Testis (tissue), 3 donors: ENCODE data around the gene NRG2. TPM values are rescaled to one million over a fixed set of nuclear protein-coding genes. Genes with fewer than 3 reads are reported as not detected.
A peak's percentile ranks its signal among the peaks of the same experiment; 100 is the strongest.

Experiments
- DNase-seq: peaks from one replicate; pipeline ENCODE4 v3.0.0-alpha.2; 2019
- H3K27ac ChIP-seq, 2 donors: fragments of 200-600 bp; sonication (generic); one replicate each; pipeline ENCODE4 v1.5.1; 2019
- H3K27me3 ChIP-seq: fragments of 200-600 bp; sonication (generic); one replicate; pipeline ENCODE4 v1.5.1; 2019
- H3K36me3 ChIP-seq: fragments of 200-600 bp; sonication (generic); one replicate; pipeline ENCODE4 v1.5.1; 2017; ENCODE audit warnings: low read depth; ENCODE audit errors: missing control alignments
- H3K4me1 ChIP-seq: fragments of 200-600 bp; sonication (generic); one replicate; pipeline ENCODE4 v1.5.1; 2019
- H3K4me3 ChIP-seq, 2 donors: fragments of 200-600 bp; sonication (generic); one replicate each; pipeline ENCODE4 v1.5.1; 2017 to 2019
- H3K9me3 ChIP-seq: fragments of 200-600 bp; sonication (generic); one replicate; pipeline ENCODE4 v1.5.1; 2017
- POLR2A ChIP-seq: fragments of 450-650 bp; IDR thresholded peaks from one replicate; pipeline ENCODE4 v1.6.1; 2017; ENCODE audit warnings: antibody characterized with exemption, mild to moderate bottlenecking, moderate library complexity
- WGBS, 2 donors: methylation state at CpG; one replicate each; pipeline ENCODE4 v1.1.5; 2018; 5-methylcytosine and 5-hydroxymethylcytosine counted together
- intact Hi-C: fragments of 100-400 bp; cut with DNase I; formaldehyde crosslinking; loops from one replicate; pipeline ENCODE4 v1.15.1; 2023; ENCODE audit warnings: low total_unique reads
- polyA plus RNA-seq: library from polyadenylated mRNA; stranded (reverse); fragments of 350-450 nt; fragmentation: Illumina TruSeq; extraction: RNeasy Lipid Tissue Mini Kit (QIAGEN cat#74804); gene quantifications from one replicate; pipeline ENCODE4 v1.2.3, GENCODE V29; 2014; ENCODE audit warnings: low read depth, low replicate concordance; ENCODE audit not compliant: insufficient read depth
- total RNA-seq, 2 donors: library from RNA; depleted of rRNA; stranded (reverse); fragments of >200 nt; gene quantifications; one replicate each; pipeline ENCODE4 v1.2.3, GENCODE V29; 2016
- TF ChIP-seq, protein P1 (sequence below), 3 experiments: fragments of 450-650 bp in 2 of 3; fragments of 200-600 bp in 1 of 3; sonication (generic) in 1 of 3; IDR thresholded peaks; one replicate each; pipeline ENCODE4 v1.5.1; 2016 to 2019; ENCODE audit warnings: antibody characterized with exemption in 3 of 3, mild to moderate bottlenecking in 2 of 3, moderate library complexity in 1 of 3

The NRG2 gene
- total and polyA plus RNA-seq, 3 donors from 2014 or later = 4.8 to 23.2 (median 13.0) TPM

GRCh38 chr5:139982157-139982974 is 60.7 kb downstream of the NRG2 start:
- no peaks in the 10 kb centered on the region for H3K4me1 ChIP-seq
- DNase-seq = peak; percentile 80
- H3K27ac ChIP-seq = no peak overlapping the region
- no peaks in the 10 kb centered on the region for H3K9me3 ChIP-seq
- H3K36me3 ChIP-seq = no peaks in the 10 kb centered on the region
- TF ChIP-seq POLR2A = no peak
- TF ChIP-seq, protein P1, sequence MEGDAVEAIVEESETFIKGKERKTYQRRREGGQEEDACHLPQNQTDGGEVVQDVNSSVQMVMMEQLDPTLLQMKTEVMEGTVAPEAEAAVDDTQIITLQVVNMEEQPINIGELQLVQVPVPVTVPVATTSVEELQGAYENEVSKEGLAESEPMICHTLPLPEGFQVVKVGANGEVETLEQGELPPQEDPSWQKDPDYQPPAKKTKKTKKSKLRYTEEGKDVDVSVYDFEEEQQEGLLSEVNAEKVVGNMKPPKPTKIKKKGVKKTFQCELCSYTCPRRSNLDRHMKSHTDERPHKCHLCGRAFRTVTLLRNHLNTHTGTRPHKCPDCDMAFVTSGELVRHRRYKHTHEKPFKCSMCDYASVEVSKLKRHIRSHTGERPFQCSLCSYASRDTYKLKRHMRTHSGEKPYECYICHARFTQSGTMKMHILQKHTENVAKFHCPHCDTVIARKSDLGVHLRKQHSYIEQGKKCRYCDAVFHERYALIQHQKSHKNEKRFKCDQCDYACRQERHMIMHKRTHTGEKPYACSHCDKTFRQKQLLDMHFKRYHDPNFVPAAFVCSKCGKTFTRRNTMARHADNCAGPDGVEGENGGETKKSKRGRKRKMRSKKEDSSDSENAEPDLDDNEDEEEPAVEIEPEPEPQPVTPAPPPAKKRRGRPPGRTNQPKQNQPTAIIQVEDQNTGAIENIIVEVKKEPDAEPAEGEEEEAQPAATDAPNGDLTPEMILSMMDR (IDR thresholded peaks at IDR 0.05) = no peak
- WGBS, 2 donors = 69 to 73% methylated on average over 15 of the region's 15 CpGs
- H3K27me3 ChIP-seq = no peaks in the 10 kb centered on the region
- no peak overlapping the region for H3K4me3 ChIP-seq
- intact Hi-C loops = no loop called here

DNA sequence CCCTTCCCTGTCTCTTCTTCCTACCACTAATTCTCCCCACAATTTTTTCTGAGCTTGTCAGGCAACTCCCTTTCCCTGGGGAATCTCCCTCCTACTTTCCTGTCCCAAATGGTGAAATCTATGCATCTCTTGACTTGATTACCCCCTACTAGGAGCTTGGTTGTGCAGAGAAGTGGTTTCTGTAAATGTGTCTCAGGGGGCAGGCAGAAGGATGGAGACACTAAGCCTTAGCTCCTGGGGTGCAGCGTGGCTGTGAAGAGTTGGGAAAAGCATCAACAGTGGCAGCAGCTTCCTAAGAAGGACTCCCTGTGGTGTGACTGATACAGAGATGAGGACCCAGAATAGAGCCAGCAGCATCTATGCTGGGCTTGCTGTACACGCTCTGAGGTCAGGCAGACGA is 62.3 kb downstream of the NRG2 start:
- Histone ChIP-seq H3K4me1 (no peaks in the 10 kb centered on the region), H3K9me3 (no peaks in the 10 kb centered on the region), H3K4me3 (no peak overlapping the region), H3K27me3 (no peaks in the 10 kb centered on the region), H3K27ac (no peak overlapping the region), H3K36me3 (no peaks in the 10 kb centered on the region)
- WGBS, 2 donors = 91 to 96% methylated on average over 3 of the region's 3 CpGs
- intact Hi-C loops = no loop called here
- TF ChIP-seq POLR2A = no peak
- TF ChIP-seq, protein P1 (IDR thresholded peaks at IDR 0.05) = no peak
- DNase-seq = no peak

GRCh38 chr5:139979943-139980342 is 63.2 kb downstream of the NRG2 start:
- Histone ChIP-seq H3K4me1 (no peaks in the 10 kb centered on the region), H3K27ac (no peak overlapping the region), H3K36me3 (no peaks in the 10 kb centered on the region), H3K27me3 (no peaks in the 10 kb centered on the region), H3K9me3 (no peaks in the 10 kb centered on the region), H3K4me3 (no peak overlapping the region)
- 80 to 89% methylated on average over 2 of the region's 2 CpGs for WGBS, 2 donors
- TF ChIP-seq POLR2A = no peak
- TF ChIP-seq, protein P1 (IDR thresholded peaks at IDR 0.05) = no peak
- no peak for DNase-seq
- intact Hi-C loops = no loop called here

GRCh38 chr5:139979518-139979917 is 63.6 kb downstream of the NRG2 start:
- Histone ChIP-seq H3K27ac (no peak overlapping the region), H3K4me3 (no peak overlapping the region), H3K9me3 (no peaks in the 10 kb centered on the region), H3K36me3 (no peaks in the 10 kb centered on the region), H3K4me1 (no peaks in the 10 kb centered on the region), H3K27me3 (no peaks in the 10 kb centered on the region)
- WGBS, 2 donors = 82 to 87% methylated on average over 3 of the region's 3 CpGs
- TF ChIP-seq, protein P1 (IDR thresholded peaks at IDR 0.05) = no peak
- TF ChIP-seq POLR2A = no peak
- intact Hi-C loops = no loop called here
- no peak for DNase-seq

DNA sequence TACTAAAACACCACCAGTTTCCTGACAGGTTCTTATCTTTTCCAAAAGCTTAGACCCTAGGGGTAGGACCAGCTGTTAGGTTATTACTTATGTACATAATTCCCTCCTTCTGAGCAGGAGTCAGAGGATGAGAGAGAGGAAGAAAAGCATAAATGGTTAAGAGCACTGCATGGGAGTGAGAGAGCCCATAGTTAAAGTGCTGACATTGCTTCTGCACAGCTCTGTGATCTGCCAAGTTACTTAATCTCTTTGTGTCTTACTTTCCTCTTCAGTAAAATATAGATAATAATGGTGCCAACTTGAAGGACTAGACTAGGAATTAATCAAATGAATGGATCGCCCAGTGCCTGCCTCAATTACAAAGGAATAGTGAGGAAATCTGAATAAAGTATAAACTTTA is 66.4 kb downstream of the NRG2 start:
- no peak for TF ChIP-seq POLR2A
- TF ChIP-seq, protein P1 (IDR thresholded peaks at IDR 0.05) = no peak
- H3K4me3 ChIP-seq = no peak overlapping the region
- 86 to 92% methylated on average over 1 of the region's 1 CpG for WGBS, 2 donors
- no peaks in the 10 kb centered on the region for H3K9me3 ChIP-seq
- DNase-seq = no peak
- H3K27ac ChIP-seq = no peak overlapping the region
- intact Hi-C loops = no loop called here
- H3K36me3 ChIP-seq = no peaks in the 10 kb centered on the region
- H3K27me3 ChIP-seq = no peaks in the 10 kb centered on the region
- H3K4me1 ChIP-seq = no peaks in the 10 kb centered on the region
